WI38 (cell line): ENCODE results near the gene LRRC27.

Experiments used
- H3K4me3 ChIP-seq: 2 replicates; pipeline ENCODE4 v1.5.1; 2011; ENCODE audit warnings: low read depth, mild to moderate bottlenecking, control low read depth, low read length
- CTCF ChIP-seq: IDR thresholded peaks from 2 replicates; pipeline ENCODE4 v1.5.1; 2012; ENCODE audit warnings: low read depth, mild to moderate bottlenecking, control low read depth, low read length

LRRC27 gene

GRCh38 chr10:132357286-132358058, 25.5 kb downstream of the LRRC27 start:
- H3K4me3 ChIP-seq = no peak overlapping the region
- no peak for TF ChIP-seq CTCF

GRCh38 chr10:132359305-132360040, 27.5 kb downstream of the LRRC27 start:
- TF ChIP-seq CTCF = no peak
- H3K4me3 ChIP-seq = no peak overlapping the region

GRCh38 chr10:132360766-132361447, 28.9 kb downstream of the LRRC27 start:
- TF ChIP-seq CTCF = peak; percentile 46; the same call in 1 of the 2 replicates
- H3K4me3 ChIP-seq = no peak overlapping the region

GRCh38 chr10:132361581-132362101, 29.6 kb downstream of the LRRC27 start:
- H3K4me3 ChIP-seq = no peak overlapping the region
- TF ChIP-seq CTCF = no peak

- no peak overlapping the region for H3K4me3 ChIP-seq
- TF ChIP-seq CTCF = no peak
These were observed 30.2 kb downstream of the LRRC27 start for GRCh38 chr10:132362151-132362611.

GRCh38 chr10:132363376-132363775, 31.4 kb downstream of the LRRC27 start:
- no peak for TF ChIP-seq CTCF
- H3K4me3 ChIP-seq = no peak overlapping the region
